ENCODE data around the gene PKP2. TPM values are rescaled to one million over a fixed set of nuclear protein-coding genes. Genes with fewer than 3 reads are reported as not detected.

Gene PKP2
- total RNA-seq, 4 donors from 2014 or later: 0.62 to 3.3 (median 1.2) TPM

DNA sequence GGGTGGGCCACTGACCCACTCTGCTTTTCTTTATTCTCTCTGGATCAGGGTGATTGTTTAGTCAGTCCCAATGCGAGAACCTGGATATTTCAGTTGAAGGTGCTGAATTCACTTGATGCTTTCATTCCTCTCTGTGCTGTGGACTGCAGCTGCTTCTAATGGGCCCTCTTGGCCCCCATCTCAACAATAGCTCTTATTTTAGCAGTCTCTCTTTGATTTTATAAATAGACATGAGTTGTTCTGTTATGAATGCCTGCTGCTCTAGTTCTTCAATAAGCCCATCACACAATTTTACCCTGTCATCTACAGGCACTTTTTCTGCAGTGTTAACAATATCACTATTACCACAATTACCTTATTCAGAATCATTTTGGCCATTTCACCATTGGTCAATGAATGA lies 86.7 kb downstream of the PKP2 start:
- no peak overlapping the region for H3K4me3 ChIP-seq
- TF ChIP-seq POLR2A (IDR thresholded peaks at IDR 0.05) (no peak), EP300 (IDR thresholded peaks at IDR 0.05) (no peak), POLR2AphosphoS5 (IDR thresholded peaks at IDR 0.05) (no peak)
- TF ChIP-seq, protein P1, sequence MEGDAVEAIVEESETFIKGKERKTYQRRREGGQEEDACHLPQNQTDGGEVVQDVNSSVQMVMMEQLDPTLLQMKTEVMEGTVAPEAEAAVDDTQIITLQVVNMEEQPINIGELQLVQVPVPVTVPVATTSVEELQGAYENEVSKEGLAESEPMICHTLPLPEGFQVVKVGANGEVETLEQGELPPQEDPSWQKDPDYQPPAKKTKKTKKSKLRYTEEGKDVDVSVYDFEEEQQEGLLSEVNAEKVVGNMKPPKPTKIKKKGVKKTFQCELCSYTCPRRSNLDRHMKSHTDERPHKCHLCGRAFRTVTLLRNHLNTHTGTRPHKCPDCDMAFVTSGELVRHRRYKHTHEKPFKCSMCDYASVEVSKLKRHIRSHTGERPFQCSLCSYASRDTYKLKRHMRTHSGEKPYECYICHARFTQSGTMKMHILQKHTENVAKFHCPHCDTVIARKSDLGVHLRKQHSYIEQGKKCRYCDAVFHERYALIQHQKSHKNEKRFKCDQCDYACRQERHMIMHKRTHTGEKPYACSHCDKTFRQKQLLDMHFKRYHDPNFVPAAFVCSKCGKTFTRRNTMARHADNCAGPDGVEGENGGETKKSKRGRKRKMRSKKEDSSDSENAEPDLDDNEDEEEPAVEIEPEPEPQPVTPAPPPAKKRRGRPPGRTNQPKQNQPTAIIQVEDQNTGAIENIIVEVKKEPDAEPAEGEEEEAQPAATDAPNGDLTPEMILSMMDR (IDR thresholded peaks at IDR 0.05): no peak
- H3K27me3 ChIP-seq: no peaks in the 10 kb centered on the region
- 83% methylated on average over 1 of the region's 1 CpG for WGBS, 2 donors (ENCODE audit: low coverage in 1 of 2)
- no peaks in the 10 kb centered on the region for H3K4me1 ChIP-seq
- H3K9me3 ChIP-seq: peaks cover 0 to 16% (median 0%) of the 10 kb centered on the region in 3 donors
- ATAC-seq: no peak
- H3K27ac ChIP-seq: no peak overlapping the region
- H3K36me3 ChIP-seq: no peaks in the 10 kb centered on the region

DNA sequence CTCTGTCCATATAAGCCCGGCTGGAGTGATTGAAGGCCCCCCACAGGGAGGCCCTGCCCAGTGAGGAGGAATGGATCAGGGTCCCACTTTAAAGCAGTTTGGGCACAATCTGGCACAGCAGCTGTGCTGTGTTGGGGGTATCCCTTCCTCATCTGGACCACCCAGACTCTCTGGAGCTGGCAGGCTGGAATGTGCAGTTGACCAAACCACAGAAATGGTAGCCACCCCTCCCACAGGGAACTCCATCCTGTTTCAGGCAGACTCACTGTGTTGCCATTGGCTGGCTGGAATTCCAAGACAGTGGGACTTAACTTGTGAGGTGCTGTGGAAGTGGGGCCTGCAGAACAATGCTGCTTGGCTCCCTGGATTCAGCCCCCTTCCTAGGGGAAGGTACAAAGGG lies 87.4 kb downstream of the PKP2 start:
- Histone ChIP-seq H3K27me3 (no peaks in the 10 kb centered on the region), H3K27ac (no peak overlapping the region), H3K9me3 (peaks cover 0 to 16% (median 0%) of the 10 kb centered on the region in 3 donors), H3K4me1 (no peaks in the 10 kb centered on the region), H3K4me3 (no peak overlapping the region), H3K36me3 (no peaks in the 10 kb centered on the region)
- TF ChIP-seq EP300 (IDR thresholded peaks at IDR 0.05): no peak
- no peak for TF ChIP-seq POLR2A (IDR thresholded peaks at IDR 0.05)
- TF ChIP-seq, protein P1 (IDR thresholded peaks at IDR 0.05): no peak
- TF ChIP-seq POLR2AphosphoS5 (IDR thresholded peaks at IDR 0.05): no peak
- no peak for ATAC-seq
- WGBS, 2 donors (ENCODE audit: low coverage in 1 of 2): no CpG with 5 or more reads among the region's 1 CpG

DNA sequence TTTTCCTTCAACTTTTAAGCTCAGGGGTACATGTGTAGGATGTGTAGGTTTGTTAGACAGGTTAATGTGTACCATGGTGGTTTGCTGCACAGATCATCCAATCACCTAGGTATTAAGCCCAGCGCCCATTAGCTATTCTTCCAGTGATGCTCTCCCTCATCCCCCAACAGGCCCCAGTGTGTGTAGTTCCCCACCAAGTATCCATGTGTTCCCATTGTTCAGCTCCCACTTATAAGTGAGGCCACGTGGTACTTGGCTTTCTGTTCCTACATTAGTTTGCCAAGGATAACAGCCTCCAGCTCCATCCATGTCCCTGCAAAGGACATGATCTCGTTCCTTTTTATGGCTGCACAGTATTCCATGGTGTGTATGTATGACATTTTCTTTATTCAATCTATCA lies 92.3 kb downstream of the PKP2 start:
- H3K27me3 ChIP-seq: no peaks in the 10 kb centered on the region
- H3K36me3 ChIP-seq: no peaks in the 10 kb centered on the region
- peaks cover 0 to 16% (median 0%) of the 10 kb centered on the region in 3 donors for H3K9me3 ChIP-seq
- no peaks in the 10 kb centered on the region for H3K4me1 ChIP-seq
- WGBS, 2 donors (ENCODE audit: low coverage in 1 of 2): 83 to 86% methylated on average over 2 to 3 of the region's 3 CpGs
- no peak for ATAC-seq
- TF ChIP-seq POLR2A (IDR thresholded peaks at IDR 0.05): no peak
- TF ChIP-seq, protein P1 (IDR thresholded peaks at IDR 0.05): no peak
- TF ChIP-seq POLR2AphosphoS5 (IDR thresholded peaks at IDR 0.05): no peak
- no peak overlapping the region for H3K27ac ChIP-seq
- H3K4me3 ChIP-seq: no peak overlapping the region

DNA sequence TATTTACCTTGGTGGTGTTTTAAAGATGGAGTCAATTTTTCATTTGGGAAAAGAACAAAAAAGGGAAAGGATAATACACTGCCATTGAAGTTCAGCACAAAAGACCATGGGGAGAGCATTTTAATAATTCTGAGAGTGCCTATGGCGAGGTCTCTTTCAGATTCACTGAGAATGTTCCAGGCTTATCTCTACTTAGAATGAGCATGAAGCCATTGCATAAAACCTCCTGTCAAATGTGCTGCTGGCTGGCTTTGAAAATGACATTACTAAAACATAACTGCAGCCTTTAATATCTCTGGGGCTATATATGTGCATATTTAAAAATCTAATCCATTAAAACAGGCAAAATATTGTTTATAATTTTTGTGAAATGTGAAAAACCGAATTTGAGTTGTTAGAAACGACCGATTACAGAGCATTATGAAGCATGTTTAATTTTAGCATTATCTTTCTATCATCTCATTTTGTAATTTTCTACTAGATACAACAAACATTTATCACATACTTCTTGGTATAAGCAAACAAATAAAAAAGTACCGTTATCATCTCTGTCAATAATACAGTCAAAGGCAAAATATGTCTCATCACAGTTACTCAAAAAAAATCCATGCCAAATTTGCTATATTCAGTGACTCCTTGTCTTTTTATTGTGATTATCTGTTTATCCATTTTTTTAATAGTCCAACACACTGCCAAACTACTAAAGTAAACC lies 95.2 kb downstream of the PKP2 start:
- WGBS, 2 donors (ENCODE audit: low coverage in 1 of 2): 52 to 60% methylated on average over 5 of the region's 5 CpGs
- H3K9me3 ChIP-seq: peaks cover 0 to 7% (median 0%) of the 10 kb centered on the region in 3 donors
- H3K27ac ChIP-seq: no peak overlapping the region
- no peaks in the 10 kb centered on the region for H3K36me3 ChIP-seq
- no peaks in the 10 kb centered on the region for H3K27me3 ChIP-seq
- no peaks in the 10 kb centered on the region for H3K4me1 ChIP-seq
- TF ChIP-seq POLR2A (IDR thresholded peaks at IDR 0.05) (no peak), POLR2AphosphoS5 (IDR thresholded peaks at IDR 0.05) (no peak), EP300 (IDR thresholded peaks at IDR 0.05) (no peak)
- TF ChIP-seq, protein P1 (IDR thresholded peaks at IDR 0.05): no peak
- no peak overlapping the region for H3K4me3 ChIP-seq
- ATAC-seq: no peak

DNA sequence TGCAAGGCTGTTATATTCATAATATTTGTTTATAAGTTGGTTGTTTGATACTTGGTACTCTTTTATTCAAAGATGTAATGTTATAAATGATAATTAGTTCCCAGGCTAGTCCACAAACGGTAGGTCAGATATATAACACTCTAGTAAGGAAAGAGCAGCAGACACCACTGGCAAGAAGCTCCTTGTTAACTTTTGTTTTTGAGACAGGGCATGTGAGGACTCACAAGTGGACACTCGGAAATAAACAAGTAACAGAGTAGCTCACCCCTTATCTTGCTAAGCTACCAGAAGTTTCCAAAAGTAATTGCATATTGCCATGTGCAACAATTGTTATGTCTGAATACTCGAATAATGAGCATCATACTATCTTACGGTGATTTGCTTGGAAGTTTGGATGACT lies 102.3 kb downstream of the PKP2 start:
- Histone ChIP-seq H3K27ac (no peak overlapping the region), H3K4me1 (no peaks in the 10 kb centered on the region), H3K36me3 (no peaks in the 10 kb centered on the region), H3K27me3 (no peaks in the 10 kb centered on the region), H3K9me3 (no peaks in the 10 kb centered on the region), H3K4me3 (no peak overlapping the region)
- TF ChIP-seq POLR2A (IDR thresholded peaks at IDR 0.05) (no peak), POLR2AphosphoS5 (IDR thresholded peaks at IDR 0.05) (no peak), EP300 (IDR thresholded peaks at IDR 0.05) (no peak)
- TF ChIP-seq, protein P1 (IDR thresholded peaks at IDR 0.05): no peak
- ATAC-seq: no peak
- WGBS, 2 donors (ENCODE audit: low coverage in 1 of 2): 41 to 90% methylated on average over 3 to 4 of the region's 4 CpGs
